Hepatocyte (in vitro differentiated cells): ENCODE results near the gene MISP3. TPM values are rescaled to one million over a fixed set of nuclear protein-coding genes. Genes with fewer than 3 reads are reported as not detected.

ENCODE experiments used
- DNase-seq: peaks from one replicate; pipeline ENCODE4 v3.0.0-alpha.2; 2016; ENCODE audit warnings: low spot score
- H2AFZ ChIP-seq: fragments of 200-600 bp; sonication (generic); 2 replicates; pipeline ENCODE4 v1.6.0; 2016; ENCODE audit warnings: antibody characterized with exemption, mild to moderate bottlenecking
- H3K27ac ChIP-seq: fragments of 200-600 bp; sonication (generic); 2 replicates; pipeline ENCODE4 v1.5.1; 2016; ENCODE audit warnings: mild to moderate bottlenecking
- H3K27me3 ChIP-seq: fragments of 200-600 bp; sonication (generic); 2 replicates; pipeline ENCODE4 v1.6.1; 2016
- H3K36me3 ChIP-seq: fragments of 200-600 bp; sonication (generic); replicated peaks from 2 replicates; pipeline ENCODE4 v1.5.1; 2016; ENCODE audit warnings: low read depth; ENCODE audit not compliant: insufficient read depth
- H3K4me1 ChIP-seq: fragments of 200-600 bp; sonication (generic); 2 replicates; pipeline ENCODE4 v1.5.1; 2016; ENCODE audit warnings: mild to moderate bottlenecking, moderate library complexity; ENCODE audit not compliant: insufficient read depth
- H3K4me2 ChIP-seq: fragments of 200-600 bp; sonication (generic); 2 replicates; pipeline ENCODE4 v1.6.0; 2016
- H3K4me3 ChIP-seq: fragments of 200-600 bp; sonication (generic); 2 replicates; pipeline ENCODE4 v1.5.1; 2016; ENCODE audit warnings: mild to moderate bottlenecking
- H3K79me2 ChIP-seq: fragments of 200-600 bp; sonication (generic); 2 replicates; pipeline ENCODE4 v1.6.0; 2017; ENCODE audit warnings: mild to moderate bottlenecking
- H3K9me2 ChIP-seq: fragments of 200-600 bp; sonication (generic); replicated peaks from 2 replicates; pipeline ENCODE4 v1.6.0; 2017; ENCODE audit warnings: mild to moderate bottlenecking; ENCODE audit not compliant: insufficient read depth
- H3K9me3 ChIP-seq: fragments of 200-600 bp; sonication (generic); 2 replicates; pipeline ENCODE4 v1.5.1; 2016; ENCODE audit warnings: low read depth, mild to moderate bottlenecking
- H4K20me1 ChIP-seq: fragments of 200-600 bp; sonication (generic); 2 replicates; pipeline ENCODE4 v1.6.0; 2016; ENCODE audit warnings: mild to moderate bottlenecking; ENCODE audit not compliant: insufficient read depth, poor library complexity, severe bottlenecking
- CTCF ChIP-seq: fragments of 200-600 bp; sonication (generic); IDR thresholded peaks from 2 replicates; pipeline ENCODE4 v1.5.1; 2016; ENCODE audit warnings: antibody characterized with exemption, mild to moderate bottlenecking; ENCODE audit not compliant: poor library complexity
- EZH2 ChIP-seq: fragments of 200-600 bp; sonication (generic); IDR thresholded peaks from 2 replicates; pipeline ENCODE4 v1.6.1; 2016; ENCODE audit warnings: antibody characterized with exemption, mild to moderate bottlenecking, borderline replicate concordance
- EZH2phosphoT487 ChIP-seq: fragments of 200-600 bp; sonication (generic); IDR thresholded peaks from one replicate; pipeline ENCODE4 v1.6.1; 2018; ENCODE audit warnings: antibody characterized with exemption, mild to moderate bottlenecking, low read depth, moderate library complexity; ENCODE audit not compliant: unreplicated experiment, severe bottlenecking
- WGBS: methylation state at CpG from one replicate; pipeline ENCODE4 v1.1.6; 2016; ENCODE audit warnings: low lambda C conversion rate; ENCODE audit errors: missing lambda C conversion rate; 5-methylcytosine and 5-hydroxymethylcytosine counted together
- polyA plus RNA-seq: library from polyadenylated mRNA; unstranded; fragments of >200 nt; fragmentation: Nextera tagmentation; extraction: Ambion mirVana; gene quantifications from 2 replicates; pipeline ENCODE4 v1.2.1, GENCODE V29; 2016
- total RNA-seq: library from RNA; depleted of rRNA; stranded (reverse); fragments of >200 nt; gene quantifications from 2 replicates; pipeline ENCODE4 v1.2.3, GENCODE V29; 2014

MISP3 gene
- total and polyA plus RNA-seq, 2 experiments from 2014 or later = 4.9 to 13.1 TPM

GRCh38 chr19:14091081-14091812, 18.7 kb downstream of the MISP3 start:
- Histone ChIP-seq H3K4me1 (no peaks in the 10 kb centered on the region), H3K4me3 (peak overlapping the region; percentile 93), H3K27me3 (no peaks in the 10 kb centered on the region), H3K9me3 (no peaks in the 10 kb centered on the region), H3K79me2 (peaks cover 6% of the 10 kb centered on the region), H4K20me1 (peaks cover 7% of the 10 kb centered on the region), H3K27ac (peak overlapping the region; percentile 98), H2AFZ (peak overlapping the region; percentile 92), H3K9me2 (no peaks in the 10 kb centered on the region), H3K36me3 (no peaks in the 10 kb centered on the region), H3K4me2 (peak overlapping the region; percentile 96)
- peak; percentile 66 for DNase-seq
- TF ChIP-seq EZH2 (no peak), CTCF (peak; percentile 43)
- 2% methylated on average over 24 of the region's 72 CpGs for WGBS

GRCh38 chr19:14091813-14092462, 19.4 kb downstream of the MISP3 start:
- Histone ChIP-seq H3K27me3 (no peaks in the 10 kb centered on the region), H2AFZ (peak overlapping the region; percentile 92), H4K20me1 (peaks cover 7% of the 10 kb centered on the region), H3K27ac (peak overlapping the region; percentile 98), H3K4me3 (peak overlapping the region; percentile 93), H3K4me1 (no peaks in the 10 kb centered on the region), H3K36me3 (no peaks in the 10 kb centered on the region), H3K4me2 (peak overlapping the region; percentile 96), H3K79me2 (peaks cover 6% of the 10 kb centered on the region), H3K9me2 (no peaks in the 10 kb centered on the region), H3K9me3 (no peaks in the 10 kb centered on the region)
- no peak for DNase-seq
- WGBS = 14% methylated on average over 12 of the region's 15 CpGs
- TF ChIP-seq EZH2phosphoT487 = no peak
- no peak for TF ChIP-seq CTCF
- no peak for TF ChIP-seq EZH2

- TF ChIP-seq EZH2phosphoT487 (no peak), CTCF (no peak), EZH2 (no peak)
- Histone ChIP-seq H4K20me1 (peaks cover 7% of the 10 kb centered on the region), H3K27ac (no peak overlapping the region), H2AFZ (no peak overlapping the region), H3K9me2 (no peaks in the 10 kb centered on the region), H3K36me3 (no peaks in the 10 kb centered on the region), H3K9me3 (no peaks in the 10 kb centered on the region), H3K79me2 (peaks cover 6% of the 10 kb centered on the region), H3K4me2 (no peak overlapping the region), H3K4me3 (no peak overlapping the region), H3K4me1 (no peaks in the 10 kb centered on the region), H3K27me3 (no peaks in the 10 kb centered on the region)
- no peak for DNase-seq
- WGBS = 98% methylated on average over 9 of the region's 9 CpGs
Observed at GRCh38 chr19:14093117-14093823, 20.7 kb downstream of the MISP3 start.
